Gastroesophageal sphincter (tissue), 3 donors: Measurements from ENCODE around the gene CORO2B.

Experiments
- EP300 ChIP-seq: sonication (generic); formaldehyde crosslinking; IDR thresholded peaks from one replicate; pipeline ENCODE4 v1.6.1; 2017; ENCODE audit warnings: antibody characterized with exemption, mild to moderate bottlenecking
- POLR2A ChIP-seq, 2 donors: fragments of 450-650 bp; IDR thresholded peaks; one replicate each; pipeline ENCODE4 v1.6.1; 2017; ENCODE audit warnings: antibody characterized with exemption in 2 of 2, mild to moderate bottlenecking in 2 of 2, moderate library complexity in 1 of 2
- POLR2AphosphoS5 ChIP-seq: sonication (generic); formaldehyde crosslinking; IDR thresholded peaks from one replicate; pipeline ENCODE4 v1.6.1; 2017; ENCODE audit warnings: antibody characterized with exemption
- TF ChIP-seq, protein P1 (sequence below), 4 experiments: fragments of 200-600 bp in 2 of 4; fragments of 450-650 bp in 2 of 4; sonication (generic) in 1 of 4; IDR thresholded peaks; one replicate each; pipeline ENCODE4 v1.5.1; 2017 to 2019; ENCODE audit warnings: antibody characterized with exemption in 4 of 4, mild to moderate bottlenecking in 2 of 4, moderate library complexity in 2 of 4

DNA sequence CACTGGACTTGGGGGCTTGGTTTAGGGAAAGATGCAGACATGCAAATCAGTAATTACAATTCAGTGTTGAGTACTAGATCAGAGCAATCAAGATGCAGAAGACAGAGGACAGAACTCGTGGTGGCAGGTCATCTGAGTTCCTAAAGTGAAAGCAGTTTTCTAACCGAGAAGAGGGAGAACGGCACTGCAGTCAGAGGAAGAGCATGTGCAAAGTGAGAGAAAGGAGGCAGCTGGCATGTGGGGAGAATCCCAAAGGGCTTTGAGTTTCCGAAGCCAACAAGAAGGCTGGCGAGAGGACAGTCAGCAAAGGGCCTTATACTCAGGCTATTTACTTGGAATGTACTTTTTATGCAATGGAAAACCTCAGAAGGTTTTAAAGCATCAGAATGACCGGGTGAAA lies 154.9 kb downstream of the CORO2B start:
- no peak for TF ChIP-seq POLR2AphosphoS5
- TF ChIP-seq, protein P1, sequence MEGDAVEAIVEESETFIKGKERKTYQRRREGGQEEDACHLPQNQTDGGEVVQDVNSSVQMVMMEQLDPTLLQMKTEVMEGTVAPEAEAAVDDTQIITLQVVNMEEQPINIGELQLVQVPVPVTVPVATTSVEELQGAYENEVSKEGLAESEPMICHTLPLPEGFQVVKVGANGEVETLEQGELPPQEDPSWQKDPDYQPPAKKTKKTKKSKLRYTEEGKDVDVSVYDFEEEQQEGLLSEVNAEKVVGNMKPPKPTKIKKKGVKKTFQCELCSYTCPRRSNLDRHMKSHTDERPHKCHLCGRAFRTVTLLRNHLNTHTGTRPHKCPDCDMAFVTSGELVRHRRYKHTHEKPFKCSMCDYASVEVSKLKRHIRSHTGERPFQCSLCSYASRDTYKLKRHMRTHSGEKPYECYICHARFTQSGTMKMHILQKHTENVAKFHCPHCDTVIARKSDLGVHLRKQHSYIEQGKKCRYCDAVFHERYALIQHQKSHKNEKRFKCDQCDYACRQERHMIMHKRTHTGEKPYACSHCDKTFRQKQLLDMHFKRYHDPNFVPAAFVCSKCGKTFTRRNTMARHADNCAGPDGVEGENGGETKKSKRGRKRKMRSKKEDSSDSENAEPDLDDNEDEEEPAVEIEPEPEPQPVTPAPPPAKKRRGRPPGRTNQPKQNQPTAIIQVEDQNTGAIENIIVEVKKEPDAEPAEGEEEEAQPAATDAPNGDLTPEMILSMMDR (IDR thresholded peaks at IDR 0.05): no peak
- TF ChIP-seq POLR2A (IDR thresholded peaks at IDR 0.05): no peak
- no peak for TF ChIP-seq EP300
